Heart left ventricle (tissue), 13 donors: ENCODE data around the gene SORL1.

Source experiments
- CTCF ChIP-seq, 12 donors: fragments of 200-600 bp; sonication (generic) in 4 of 12; IDR thresholded peaks; one replicate each; pipeline versions ENCODE4 v1.5.0 to v1.8.0; 2018 to 2022; ENCODE audit warnings: antibody characterized with exemption in 12 of 12, mild to moderate bottlenecking in 5 of 12
- POLR2A ChIP-seq, 2 donors: fragments of 450-650 bp; IDR thresholded peaks; one replicate each; pipeline ENCODE4 v1.6.1; 2017; ENCODE audit warnings: antibody characterized with exemption in 2 of 2, mild to moderate bottlenecking in 2 of 2, moderate library complexity in 2 of 2
- donor health status: ischemic (EF 13 %, LVEDD 7.1; RV severe dilation, severe dysfunction).
- donor health status: DM: no; HTN: yes; CAD: no.
- donor health status: DM: no; HTN: no; CAD: no.
- donor health status: ischemic (EF 25% LVEDD 6.9; RV normal size, moderate dysfunction).
- donor health status: ischemic (EF 25% LVEDD 5.7; RV mildly dilated, moderate dysfunction).
- donor health status: ischemic (EF 35%, LVEDD 5.7; RV mildly dilated, moderate dysfunction).
- donor health status: nonischemic (EF 11% LVEDD 7.7; RV severe dilation, severe dysfunction).
- donor health status: DM: yes; HTN: yes; CAD: no.
- donor health status: PGD.
- donor health status: ischemic (EF 29% LVEDD 5.4; RV normal size, mild dysfunction).
- donor health status: nonischemic (EF 23%, LVEDD 6.1; RV moderate dilation, normal function).

DNA sequence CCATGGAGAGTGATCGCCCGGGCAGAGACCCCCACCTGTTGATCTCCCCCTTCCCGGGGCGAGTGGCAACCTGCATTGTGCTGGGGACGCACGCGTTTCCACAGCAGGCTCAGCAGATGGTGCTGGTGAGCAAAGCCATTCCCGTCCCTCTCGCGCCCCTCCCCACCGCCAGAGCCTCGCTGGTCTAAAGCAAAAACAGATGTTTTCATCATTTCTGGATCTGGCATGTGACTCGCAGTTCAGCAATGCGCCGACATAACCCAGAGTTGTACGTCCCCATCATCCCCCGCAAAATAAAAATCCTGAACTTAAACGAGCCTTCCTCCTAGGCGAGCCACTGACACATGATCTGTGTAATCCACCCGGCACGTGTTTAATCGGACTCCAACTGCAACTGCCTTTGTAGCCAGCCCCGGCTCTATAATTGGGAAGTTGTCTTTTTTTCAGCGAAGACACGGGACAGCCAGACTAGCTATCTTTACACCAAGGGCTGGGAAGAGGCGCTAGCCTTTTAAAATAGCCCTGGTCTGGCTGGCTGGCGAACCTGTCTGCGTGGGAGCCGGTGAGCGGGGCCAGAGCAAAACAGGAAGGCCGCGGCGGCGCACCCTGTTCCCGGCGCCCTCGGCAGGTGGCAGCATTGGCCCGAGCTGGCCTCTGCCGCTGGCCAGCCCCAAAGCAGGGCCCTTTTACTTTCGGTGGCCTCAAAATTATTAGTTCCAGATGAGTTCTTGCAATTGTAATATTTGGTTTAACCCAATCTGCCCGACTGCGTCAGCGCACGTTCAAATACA is 203.6 kb downstream of the SORL1 start:
- TF ChIP-seq CTCF (IDR thresholded peaks at IDR 0.05) (peak; percentile 76 to 89 (median 84)), POLR2A (IDR thresholded peaks at IDR 0.05) (no peak)
